SK-N-SH (cell line): ENCODE data around the gene ACSL1. TPM values are rescaled to one million over a fixed set of nuclear protein-coding genes. Genes with fewer than 3 reads are reported as not detected.

Experiments
- CTCF ChIA-PET: fragments of 300-600, 350-600 bp; formaldehyde crosslinking; extraction: SDS; loops from one replicate; lab custom pipeline; 2021; lab: Yijun Ruan, JAX
- POLR2A ChIA-PET: fragments of 350-600 bp; sonication (Branson Sonifier 250); formaldehyde crosslinking; extraction: SDS; loops from one replicate; lab custom pipeline; 2020; ENCODE audit warnings: antibody characterized with exemption, inconsistent platforms; lab: Yijun Ruan, JAX
- DNase-seq: peaks from one replicate; pipeline ENCODE4 v3.0.0; 2012
- H2AFZ ChIP-seq: fragments of 200-600 bp; sonication (generic); 2 replicates; pipeline ENCODE4 v1.8.1; 2016; ENCODE audit warnings: antibody characterized with exemption, mild to moderate bottlenecking, low read depth
- H3F3A ChIP-seq: fragments of 200-600 bp; sonication (generic); replicated peaks from 2 replicates; pipeline ENCODE3; 2016; ENCODE audit warnings: antibody characterized with exemption, mild to moderate bottlenecking; ENCODE audit not compliant: insufficient read depth
- H3K27ac ChIP-seq, 2 experiments: fragments of 200-500 bp in 1 of 2; fragments of 200-600 bp in 1 of 2; sonication (Bioruptor generic) in 1 of 2; sonication (generic), shearing (Covaris generic) in 1 of 2; 2 replicates each; pipeline versions ENCODE4 v1.5.1 to v1.6.1; 2014 to 2016; ENCODE audit warnings: low read depth in 2 of 2, inconsistent platforms in 1 of 2, low read length in 1 of 2, mild to moderate bottlenecking in 1 of 2, mixed read lengths in 1 of 2
- H3K27me3 ChIP-seq: fragments of 200-600 bp; sonication (generic), shearing (Covaris generic); 2 replicates; pipeline ENCODE4 v1.6.1; 2016; ENCODE audit warnings: mixed run types; ENCODE audit not compliant: insufficient read depth
- H3K36me3 ChIP-seq, 2 experiments: fragments of 200-500 bp in 1 of 2; fragments of 200-600 bp in 1 of 2; sonication (Bioruptor generic) in 1 of 2; sonication (generic) in 1 of 2; replicated peaks in 1 of 2; 2 replicates each; pipeline versions ENCODE3 to v1.5.1; 2014 to 2016; ENCODE audit warnings: low read length in 1 of 2, mild to moderate bottlenecking in 1 of 2; ENCODE audit not compliant: insufficient read depth in 2 of 2, control insufficient read depth in 1 of 2
- H3K4me1 ChIP-seq, 2 experiments: fragments of 200-500 bp in 1 of 2; fragments of 200-600 bp in 1 of 2; sonication (Bioruptor generic) in 1 of 2; sonication (generic), shearing (Covaris generic) in 1 of 2; 2 replicates each; pipeline versions ENCODE4 v1.5.1 to v1.6.1; 2014 to 2016; ENCODE audit warnings: low read depth in 1 of 2, low read length in 1 of 2, mixed run types in 1 of 2; ENCODE audit not compliant: insufficient read depth in 2 of 2, control insufficient read depth in 1 of 2
- H3K4me2 ChIP-seq: fragments of 200-600 bp; sonication (generic), shearing (Covaris generic); 2 replicates; pipeline ENCODE4 v1.6.1; 2017; ENCODE audit warnings: mixed run types
- H3K4me3 ChIP-seq, 2 experiments: fragments of 200-500 bp in 1 of 2; fragments of 200-600 bp in 1 of 2; sonication (Bioruptor generic) in 1 of 2; sonication (generic), shearing (Covaris generic) in 1 of 2; 2 replicates each; pipeline versions ENCODE4 v1.5.1 to v1.8.1; 2014 to 2016; ENCODE audit warnings: low read depth in 2 of 2, inconsistent platforms in 1 of 2, low read length in 1 of 2, mild to moderate bottlenecking in 1 of 2, mixed read lengths in 1 of 2, moderate library complexity in 1 of 2
- H3K79me2 ChIP-seq: fragments of 200-600 bp; sonication (generic); 2 replicates; pipeline ENCODE4 v1.8.1; 2017; ENCODE audit warnings: mild to moderate bottlenecking; ENCODE audit not compliant: insufficient read depth
- H3K9ac ChIP-seq: fragments of 200-600 bp; sonication (generic); 2 replicates; pipeline ENCODE4 v1.6.1; 2017; ENCODE audit warnings: mixed run types
- H3K9me2 ChIP-seq: fragments of 200-600 bp; sonication (generic); 2 replicates; pipeline ENCODE4 v1.6.1; 2017; ENCODE audit warnings: mixed run types
- H3K9me3 ChIP-seq: fragments of 200-600 bp; sonication (generic); 2 replicates; pipeline ENCODE4 v1.6.1; 2017; ENCODE audit warnings: mixed run types, mild to moderate bottlenecking, moderate library complexity
- H4K20me1 ChIP-seq: fragments of 200-600 bp; sonication (generic); 2 replicates; pipeline ENCODE4 v1.6.1; 2017; ENCODE audit warnings: mild to moderate bottlenecking, mixed run types; ENCODE audit not compliant: insufficient read depth
- CTCF ChIP-seq: fragments of 200-600 bp; sonication (generic); IDR thresholded peaks from 2 replicates; pipeline ENCODE4 v1.6.1; 2017; ENCODE audit warnings: antibody characterized with exemption, mild to moderate bottlenecking, moderate library complexity
- FOSL2 ChIP-seq: IDR thresholded peaks from 2 replicates; pipeline ENCODE4 v1.4.0; 2012; ENCODE audit warnings: low read depth, mild to moderate bottlenecking, moderate library complexity, borderline replicate concordance
- GABPA ChIP-seq: IDR thresholded peaks from 2 replicates; pipeline ENCODE4 v1.4.0; 2012; ENCODE audit warnings: low read depth, mild to moderate bottlenecking
- JUND ChIP-seq: IDR thresholded peaks from 2 replicates; pipeline ENCODE4 v1.4.0; 2012
- MAX ChIP-seq: IDR thresholded peaks from 2 replicates; pipeline ENCODE4 v1.4.0; 2012; ENCODE audit warnings: low read depth
- MXI1 ChIP-seq: IDR thresholded peaks from 2 replicates; pipeline ENCODE4 v1.6.1; 2012; ENCODE audit warnings: mild to moderate bottlenecking, low read depth, low read length, improper control_type of control experiment
- NRF1 ChIP-seq: IDR thresholded peaks from 2 replicates; pipeline ENCODE4 v1.6.1; 2012; ENCODE audit warnings: low read depth, mild to moderate bottlenecking, low read length
- POLR2AphosphoS5 ChIP-seq: IDR thresholded peaks from 2 replicates; pipeline ENCODE4 v1.6.1; 2012; ENCODE audit warnings: low read depth, low read length
- TAF1 ChIP-seq: IDR thresholded peaks from 2 replicates; pipeline ENCODE4 v1.6.1; 2012; ENCODE audit warnings: low read depth, mild to moderate bottlenecking, low read length, moderate library complexity, borderline replicate concordance
- TCF12 ChIP-seq: IDR thresholded peaks from 2 replicates; pipeline ENCODE4 v1.4.0; 2012
- TEAD4 ChIP-seq: IDR thresholded peaks from 2 replicates; pipeline ENCODE4 v1.4.0; 2012; ENCODE audit warnings: mild to moderate bottlenecking, borderline replicate concordance; ENCODE audit not compliant: insufficient read depth
- USF1 ChIP-seq: IDR thresholded peaks from 2 replicates; pipeline ENCODE4 v1.4.0; 2012; ENCODE audit warnings: low read depth, borderline replicate concordance
- ZBTB33 ChIP-seq: IDR thresholded peaks from 2 replicates; pipeline ENCODE4 v1.4.0; 2012; ENCODE audit warnings: low read depth, borderline replicate concordance
- WGBS: methylation state at CpG from one replicate; pipeline ENCODE4 v1.1.6; 2017; ENCODE audit warnings: low lambda C conversion rate; 5-methylcytosine and 5-hydroxymethylcytosine counted together
- polyA plus RNA-seq, 3 experiments: library from polyadenylated mRNA; depleted of rRNA; stranded (reverse); fragments of >200 nt; gene quantifications; 2 replicates each; pipeline ENCODE4 v1.2.3, GENCODE V29; 2012

The ACSL1 gene
- polyA plus RNA-seq, 1 of the 3 experiments (the other 2 are of a cell fraction), result 7.9 TPM

GRCh38 chr4:184850431-184851199 is 24.8 kb upstream of the ACSL1 start:
- Histone ChIP-seq H4K20me1 (no peaks in the 10 kb centered on the region), H3K27ac (no peak overlapping the region), H2AFZ (no peak overlapping the region), H3F3A (no peaks in the 10 kb centered on the region), H3K4me1 (peaks cover 0 to 8% of the 10 kb centered on the region in 2 experiments; a peak in 2 of 4 replicates), H3K4me2 (no peak overlapping the region), H3K9me3 (no peaks in the 10 kb centered on the region), H3K79me2 (no peaks in the 10 kb centered on the region), H3K9me2 (no peaks in the 10 kb centered on the region), H3K27me3 (no peaks in the 10 kb centered on the region), H3K36me3 (no peaks in the 10 kb centered on the region), H3K9ac (no peak overlapping the region), H3K4me3 (no peak overlapping the region)
- TF ChIP-seq FOSL2 (no peak), CTCF (no peak), JUND (no peak), TEAD4 (no peak), MAX (no peak), NRF1 (no peak), GABPA (no peak), TCF12 (no peak), ZBTB33 (no peak), MXI1 (no peak), TAF1 (no peak), USF1 (no peak), POLR2AphosphoS5 (no peak)
- CTCF ChIA-PET, result interaction anchor here (0.7 kb wide), 1 partner anchor 23 kb away, joined by 3 read pairs; no protein-coding TSS in a partner anchor
- DNase-seq, result no peak
- WGBS, result 62% methylated on average over 10 of the region's 10 CpGs
- POLR2A ChIA-PET, result no interaction called here
